Astrocyte (in vitro differentiated cells and primary cell): ENCODE measurements around the gene BICD1. TPM values are rescaled to one million over a fixed set of nuclear protein-coding genes. Genes with fewer than 3 reads are reported as not detected.

ENCODE experiments used
- DNase-seq: peaks from one replicate; pipeline ENCODE4 v3.0.0-alpha.2; 2010; ENCODE audit warnings: low read depth
- FAIRE-seq: peaks from 2 replicates; lab custom pipeline; 2011; peaks lifted over from hg19 to GRCh38; lab: Jason Lieb, UNC
- H2AFZ ChIP-seq: 2 replicates; pipeline ENCODE4 v1.6.0; 2012; ENCODE audit warnings: low read depth, low read length, inconsistent platforms
- H3K27ac ChIP-seq: 2 replicates; pipeline ENCODE4 v1.5.1; 2011; ENCODE audit warnings: low read depth, low read length, inconsistent platforms
- H3K27me3 ChIP-seq: 2 replicates; pipeline ENCODE4 v1.6.0; 2011; ENCODE audit warnings: low read length, inconsistent platforms; ENCODE audit not compliant: insufficient read depth
- H3K36me3 ChIP-seq: 2 replicates; pipeline ENCODE4 v1.5.1; 2011; ENCODE audit warnings: low read length, inconsistent platforms; ENCODE audit not compliant: insufficient read depth
- H3K4me1 ChIP-seq: 2 replicates; pipeline ENCODE4 v1.5.1; 2011; ENCODE audit warnings: low read length, inconsistent platforms; ENCODE audit not compliant: insufficient read depth
- H3K4me2 ChIP-seq: 2 replicates; pipeline ENCODE4 v1.6.0; 2012; ENCODE audit warnings: low read length, inconsistent platforms
- H3K4me3 ChIP-seq: 2 replicates; pipeline ENCODE4 v1.5.1; 2011; ENCODE audit warnings: low read depth, mild to moderate bottlenecking, low read length, inconsistent platforms; ENCODE audit not compliant: insufficient read depth
- H3K79me2 ChIP-seq: 2 replicates; pipeline ENCODE4 v1.6.0; 2012; ENCODE audit warnings: mild to moderate bottlenecking, low read length, inconsistent platforms; ENCODE audit not compliant: insufficient read depth
- H3K9ac ChIP-seq: 2 replicates; pipeline ENCODE4 v1.6.0; 2012; ENCODE audit warnings: mild to moderate bottlenecking, low read length, inconsistent platforms
- H3K9me3 ChIP-seq: 2 replicates; pipeline ENCODE4 v1.5.1; 2012; ENCODE audit warnings: low read depth, mild to moderate bottlenecking, low read length, inconsistent platforms; ENCODE audit not compliant: insufficient read depth
- H4K20me1 ChIP-seq: 2 replicates; pipeline ENCODE4 v1.6.0; 2012; ENCODE audit warnings: low read length, inconsistent platforms; ENCODE audit not compliant: insufficient read depth
- H3K27ac Mint-ChIP-seq: one replicate; pipeline ENCODE4 v1.8.0; 2021; ENCODE audit warnings: mild to moderate bottlenecking, mixed read lengths; ENCODE audit not compliant: unreplicated experiment
- H3K27me3 Mint-ChIP-seq: one replicate; pipeline ENCODE4 v1.8.0; 2021; ENCODE audit warnings: low read depth, mixed read lengths; ENCODE audit not compliant: unreplicated experiment
- H3K36me3 Mint-ChIP-seq: one replicate; pipeline ENCODE4 v1.8.0; 2021; ENCODE audit warnings: low read depth, mixed read lengths; ENCODE audit not compliant: unreplicated experiment
- H3K4me1 Mint-ChIP-seq: one replicate; pipeline ENCODE4 v1.8.0; 2021; ENCODE audit warnings: low read depth, mixed read lengths; ENCODE audit not compliant: unreplicated experiment
- H3K4me3 Mint-ChIP-seq: one replicate; pipeline ENCODE4 v1.8.0; 2021; ENCODE audit warnings: mild to moderate bottlenecking, moderate library complexity, mixed read lengths; ENCODE audit not compliant: unreplicated experiment
- H3K9me3 Mint-ChIP-seq: one replicate; pipeline ENCODE4 v1.8.0; 2021; ENCODE audit warnings: mild to moderate bottlenecking, mixed read lengths; ENCODE audit not compliant: unreplicated experiment
- EZH2 ChIP-seq: IDR thresholded peaks from 2 replicates; pipeline ENCODE4 v1.6.1; 2012; ENCODE audit warnings: mild to moderate bottlenecking, low read length, inconsistent platforms; ENCODE audit not compliant: insufficient read depth
- total RNA-seq: library from RNA; stranded (reverse); gene quantifications from 2 replicates; pipeline ENCODE4 v1.2.1, GENCODE V29; 2021
- TF ChIP-seq, protein P1 (sequence below): IDR thresholded peaks from 2 replicates; pipeline ENCODE4 v1.5.1; 2011; ENCODE audit warnings: low read depth, mild to moderate bottlenecking, inconsistent platforms, low read length, moderate library complexity; ENCODE audit not compliant: insufficient read depth

The BICD1 gene
- total RNA-seq, 1 donor from 2014 or later, result 28.7 TPM

DNA sequence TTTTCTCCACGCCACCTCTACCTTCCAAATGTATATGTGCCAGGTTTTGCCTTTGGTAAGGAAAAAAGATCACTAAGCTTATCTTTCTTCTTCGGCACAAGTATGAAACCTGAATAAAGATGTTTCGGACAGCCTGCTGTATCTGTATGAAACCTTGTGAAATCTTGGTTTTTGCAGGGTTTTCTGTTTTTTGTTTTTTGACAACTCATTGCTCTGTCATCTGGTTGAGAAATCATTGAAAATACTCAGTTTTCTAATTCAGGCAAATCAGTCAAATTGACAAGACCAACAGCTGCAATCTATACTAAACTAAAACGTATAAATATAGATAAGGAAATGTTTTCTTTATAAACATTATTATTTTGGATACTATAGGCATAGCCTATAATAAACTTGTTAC lies 229.6 kb downstream of the BICD1 start:
- no peak overlapping the region for H3K4me3 Mint-ChIP-seq
- TF ChIP-seq, protein P1, sequence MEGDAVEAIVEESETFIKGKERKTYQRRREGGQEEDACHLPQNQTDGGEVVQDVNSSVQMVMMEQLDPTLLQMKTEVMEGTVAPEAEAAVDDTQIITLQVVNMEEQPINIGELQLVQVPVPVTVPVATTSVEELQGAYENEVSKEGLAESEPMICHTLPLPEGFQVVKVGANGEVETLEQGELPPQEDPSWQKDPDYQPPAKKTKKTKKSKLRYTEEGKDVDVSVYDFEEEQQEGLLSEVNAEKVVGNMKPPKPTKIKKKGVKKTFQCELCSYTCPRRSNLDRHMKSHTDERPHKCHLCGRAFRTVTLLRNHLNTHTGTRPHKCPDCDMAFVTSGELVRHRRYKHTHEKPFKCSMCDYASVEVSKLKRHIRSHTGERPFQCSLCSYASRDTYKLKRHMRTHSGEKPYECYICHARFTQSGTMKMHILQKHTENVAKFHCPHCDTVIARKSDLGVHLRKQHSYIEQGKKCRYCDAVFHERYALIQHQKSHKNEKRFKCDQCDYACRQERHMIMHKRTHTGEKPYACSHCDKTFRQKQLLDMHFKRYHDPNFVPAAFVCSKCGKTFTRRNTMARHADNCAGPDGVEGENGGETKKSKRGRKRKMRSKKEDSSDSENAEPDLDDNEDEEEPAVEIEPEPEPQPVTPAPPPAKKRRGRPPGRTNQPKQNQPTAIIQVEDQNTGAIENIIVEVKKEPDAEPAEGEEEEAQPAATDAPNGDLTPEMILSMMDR, result no peak
- TF ChIP-seq EZH2, result no peak

DNA sequence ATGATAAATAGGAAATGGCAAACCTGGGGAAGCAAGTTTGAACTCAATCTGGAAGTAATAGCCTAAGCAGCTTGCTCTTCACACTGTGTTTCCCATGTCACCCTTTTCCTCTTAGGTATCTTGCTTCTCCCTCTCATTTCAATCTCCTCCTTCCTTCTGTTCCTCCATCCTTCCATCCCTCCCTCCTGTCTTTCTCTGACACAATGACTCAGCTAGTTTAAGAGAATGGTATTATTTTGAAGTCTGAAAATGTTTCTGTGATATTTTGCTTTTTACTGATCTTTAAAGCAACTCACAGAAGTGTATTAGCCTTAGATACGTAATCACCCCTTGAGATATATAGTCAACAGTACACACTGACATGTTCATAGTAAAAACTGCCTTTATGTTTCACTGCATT lies 236.8 kb downstream of the BICD1 start:
- H3K79me2 ChIP-seq, result no peaks in the 10 kb centered on the region
- H2AFZ ChIP-seq, result no peak overlapping the region
- no peak overlapping the region for H3K4me3 Mint-ChIP-seq
- peaks cover 8% of the 10 kb centered on the region for H3K36me3 Mint-ChIP-seq
- no peak overlapping the region for H3K4me3 ChIP-seq
- H3K9me3 ChIP-seq, result no peaks in the 10 kb centered on the region
- FAIRE-seq (no peak), DNase-seq (no peak)
- no peaks in the 10 kb centered on the region for H3K4me1 ChIP-seq
- H3K36me3 ChIP-seq, result peaks cover 6% of the 10 kb centered on the region
- H4K20me1 ChIP-seq, result no peaks in the 10 kb centered on the region
- H3K4me2 ChIP-seq, result no peak overlapping the region
- peaks cover 3% of the 10 kb centered on the region for H3K4me1 Mint-ChIP-seq
- H3K27me3 Mint-ChIP-seq, result no peaks in the 10 kb centered on the region
- H3K27ac Mint-ChIP-seq, result no peak overlapping the region
- H3K27ac ChIP-seq, result no peak overlapping the region
- no peak for TF ChIP-seq EZH2
- TF ChIP-seq, protein P1, result no peak
- no peak overlapping the region for H3K9ac ChIP-seq
- no peaks in the 10 kb centered on the region for H3K9me3 Mint-ChIP-seq
- no peaks in the 10 kb centered on the region for H3K27me3 ChIP-seq

More for the DNA sequence above, 229.6 kb downstream of the BICD1 start:
- no peaks in the 10 kb centered on the region for H3K27me3 Mint-ChIP-seq
- H3K27ac Mint-ChIP-seq, result no peak overlapping the region
- no peak for FAIRE-seq
- Histone ChIP-seq H2AFZ (no peak overlapping the region), H3K4me1 (no peaks in the 10 kb centered on the region), H3K9me3 (no peaks in the 10 kb centered on the region), H3K4me2 (no peak overlapping the region), H3K27me3 (no peaks in the 10 kb centered on the region), H3K4me3 (no peak overlapping the region), H3K36me3 (peaks cover 22% of the 10 kb centered on the region), H3K79me2 (no peaks in the 10 kb centered on the region), H3K9ac (no peak overlapping the region), H3K27ac (no peak overlapping the region), H4K20me1 (no peaks in the 10 kb centered on the region)
- peaks cover 2% of the 10 kb centered on the region for H3K4me1 Mint-ChIP-seq
- no peak for DNase-seq
- H3K36me3 Mint-ChIP-seq, result peaks cover 13% of the 10 kb centered on the region
- no peaks in the 10 kb centered on the region for H3K9me3 Mint-ChIP-seq

DNA sequence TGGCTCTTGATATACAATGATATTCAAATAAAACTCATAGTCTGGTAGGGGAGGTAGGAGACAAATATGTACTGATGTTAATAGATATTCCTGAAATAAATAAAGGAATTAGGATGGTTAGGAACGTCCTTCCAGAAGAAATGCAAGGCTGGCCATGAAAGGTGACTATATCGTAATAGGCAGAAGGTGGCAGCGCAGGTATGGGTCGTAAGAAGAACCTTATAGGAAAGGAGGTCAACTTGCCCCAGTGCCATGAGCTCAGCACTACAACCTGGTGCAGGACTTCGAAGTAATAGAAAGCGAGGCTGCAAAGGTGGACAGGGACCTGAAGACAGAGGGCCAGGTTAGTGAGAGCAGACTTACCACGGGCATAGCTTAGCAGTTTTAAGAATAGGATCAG lies 237.4 kb downstream of the BICD1 start:
- TF ChIP-seq EZH2, result no peak
- TF ChIP-seq, protein P1, result no peak
- H3K4me2 ChIP-seq, result no peak overlapping the region
- no peak for FAIRE-seq
- H3K9ac ChIP-seq, result no peak overlapping the region
- no peaks in the 10 kb centered on the region for H3K27me3 ChIP-seq
- no peak overlapping the region for H3K4me3 ChIP-seq
- H3K79me2 ChIP-seq, result no peaks in the 10 kb centered on the region
- H3K9me3 Mint-ChIP-seq, result no peaks in the 10 kb centered on the region
- no peaks in the 10 kb centered on the region for H3K9me3 ChIP-seq
- no peak overlapping the region for H3K4me3 Mint-ChIP-seq
- H3K27ac Mint-ChIP-seq, result no peak overlapping the region
- H3K4me1 Mint-ChIP-seq, result peaks cover 3% of the 10 kb centered on the region
- peaks cover 2% of the 10 kb centered on the region for H3K36me3 ChIP-seq
- H3K4me1 ChIP-seq, result no peaks in the 10 kb centered on the region
- H3K36me3 Mint-ChIP-seq, result peaks cover 4% of the 10 kb centered on the region
- no peak for DNase-seq
- H3K27ac ChIP-seq, result no peak overlapping the region
- H4K20me1 ChIP-seq, result no peaks in the 10 kb centered on the region
- no peak overlapping the region for H2AFZ ChIP-seq
- H3K27me3 Mint-ChIP-seq, result no peaks in the 10 kb centered on the region
